VCaP (cell line): ENCODE data around the gene FFAR3.

Source experiments
- H3K27ac ChIP-seq: fragments of 450-650 bp; 2 replicates; pipeline ENCODE4 v1.5.1; 2017
- CTCF ChIP-seq: fragments of 450-650 bp; conservative IDR thresholded peaks from 2 replicates; pipeline ENCODE4 v1.5.1; 2017; ENCODE audit warnings: mild to moderate bottlenecking, moderate library complexity

FFAR3 gene

GRCh38 chr19:35341565-35342225 is 16.6 kb upstream of the FFAR3 start:
- no peak for TF ChIP-seq CTCF
- no peak overlapping the region for H3K27ac ChIP-seq

DNA sequence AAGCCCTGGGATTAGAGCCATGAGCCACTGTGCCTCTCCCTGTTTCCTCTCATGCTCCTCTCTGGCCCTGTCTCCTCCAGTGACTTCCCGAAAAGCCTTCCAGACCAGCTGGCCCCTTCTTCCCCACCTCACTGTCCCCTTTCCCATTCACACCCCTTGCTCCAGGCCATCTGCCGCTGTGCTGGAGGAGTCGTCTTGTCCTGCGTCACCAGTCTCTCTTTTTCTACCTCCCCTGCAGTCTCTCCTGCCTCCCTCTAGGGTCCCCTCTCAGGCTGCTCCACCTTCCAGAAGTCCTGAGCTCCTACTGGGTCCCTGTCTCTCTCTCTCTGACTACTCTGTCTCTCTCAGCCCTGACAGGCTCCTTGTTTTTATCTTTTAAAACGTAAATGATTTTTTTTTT is 15.8 kb upstream of the FFAR3 start:
- no peak for TF ChIP-seq CTCF
- H3K27ac ChIP-seq = no peak overlapping the region

- TF ChIP-seq CTCF = no peak
- no peak overlapping the region for H3K27ac ChIP-seq
Observed at GRCh38 chr19:35344511-35345031, 13.7 kb upstream of the FFAR3 start.

- TF ChIP-seq CTCF = no peak
- no peak overlapping the region for H3K27ac ChIP-seq
Observed at GRCh38 chr19:35345671-35346111, 12.6 kb upstream of the FFAR3 start.

DNA sequence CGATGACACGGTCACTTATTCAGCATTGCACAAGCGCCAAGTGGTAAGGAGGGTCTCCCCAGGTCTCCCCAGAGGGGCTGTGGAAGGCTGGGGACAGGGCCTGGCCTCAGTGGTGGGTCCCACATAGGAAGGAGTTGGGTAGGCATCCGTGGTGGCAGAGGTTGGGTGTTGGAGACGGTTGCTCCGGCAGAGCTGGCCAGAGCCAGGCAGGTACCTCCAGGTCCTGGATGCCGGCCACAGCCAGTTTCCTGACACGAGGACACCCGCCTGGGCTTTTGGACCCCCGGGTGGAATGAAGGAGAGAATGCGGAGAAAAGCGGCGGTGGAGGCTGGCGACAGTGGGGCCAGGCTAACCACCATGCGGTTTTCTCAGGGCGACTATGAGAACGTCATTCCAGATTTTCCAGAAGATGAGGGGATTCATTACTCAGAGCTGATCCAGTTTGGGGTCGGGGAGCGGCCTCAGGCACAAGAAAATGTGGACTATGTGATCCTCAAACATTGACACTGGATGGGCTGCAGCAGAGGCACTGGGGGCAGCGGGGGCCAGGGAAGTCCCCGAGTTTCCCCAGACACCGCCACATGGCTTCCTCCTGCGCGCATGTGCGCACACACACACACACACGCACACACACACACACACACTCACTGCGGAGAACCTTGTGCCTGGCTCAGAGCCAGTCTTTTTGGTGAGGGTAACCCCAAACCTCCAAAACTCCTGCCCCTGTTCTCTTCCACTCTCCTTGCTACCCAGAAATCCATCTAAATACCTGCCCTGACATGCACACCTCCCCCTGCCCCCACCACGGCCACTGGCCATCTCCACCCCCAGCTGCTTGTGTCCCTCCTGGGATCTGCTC is 11.8 kb upstream of the FFAR3 start:
- no peak for TF ChIP-seq CTCF
- no peak overlapping the region for H3K27ac ChIP-seq

DNA sequence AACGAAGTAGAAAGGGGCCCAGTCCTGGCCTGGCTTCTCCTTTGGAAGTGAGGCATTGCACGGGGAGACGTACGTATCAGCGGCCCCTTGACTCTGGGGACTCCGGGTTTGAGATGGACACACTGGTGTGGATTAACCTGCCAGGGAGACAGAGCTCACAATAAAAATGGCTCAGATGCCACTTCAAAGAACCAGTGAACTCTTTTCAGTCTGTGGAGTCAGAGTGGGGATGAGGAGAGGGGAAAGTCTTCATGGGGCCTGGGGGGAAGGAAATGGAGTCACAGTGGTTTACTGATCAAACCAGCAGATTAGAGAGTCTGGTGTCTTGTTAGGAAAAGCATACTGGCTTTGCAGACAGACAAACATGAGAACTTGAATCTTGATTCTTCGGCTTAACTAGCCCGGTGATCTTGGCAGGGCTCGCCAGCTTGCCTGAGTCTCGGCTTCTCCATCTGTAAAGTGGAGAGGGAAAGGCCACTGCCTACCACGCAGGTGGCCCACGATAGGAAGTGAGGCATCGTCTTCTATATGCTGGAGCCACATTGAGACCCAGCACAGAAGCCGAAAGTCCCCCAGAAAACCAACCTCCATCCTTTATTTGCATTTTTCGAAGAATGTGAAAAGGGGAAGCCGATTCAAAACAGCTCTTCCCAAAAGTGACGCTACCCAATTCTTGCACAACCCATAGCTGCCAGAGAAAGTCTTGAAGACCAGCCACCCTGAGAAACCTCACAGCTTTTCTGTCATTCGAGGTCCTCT is 10.9 kb upstream of the FFAR3 start, which contains the start of gene FFAR1:
TSS of gene FFAR1 (plus strand) at position 732 of the 759 bp plus-strand sequence. CDS start 3,650 bp downstream, outside the sequence.
- no peak within 1 kb of the TSS; the same call in 1 of the 2 replicates for H3K27ac ChIP-seq
- no peak for TF ChIP-seq CTCF

- no peak overlapping the region for H3K27ac ChIP-seq
- no peak for TF ChIP-seq CTCF
Observed at GRCh38 chr19:35347930-35348298, 10.3 kb upstream of the FFAR3 start.
